Measurements from ENCODE around the gene ATXN10. TPM values are rescaled to one million over a fixed set of nuclear protein-coding genes. Genes with fewer than 3 reads are reported as not detected.

Gene ATXN10
- total and polyA plus RNA-seq, 2 of the 8 experiments (the other 6 are each of a cell fraction or from before 2014, with no cell fraction given): 134 to 210 TPM

- no peak overlapping the region for H2BK15ac ChIP-seq (ENCODE audit: low read length)
- ChIA-PET POLR2A (ENCODE audit: partially characterized antibody) (no interaction called here), CTCF (ENCODE audit: partially characterized antibody) (interaction anchor here (1.8 kb wide), 1 partner anchor 20 kb away, joined by 13 read pairs; no protein-coding TSS in a partner anchor)
- no peak overlapping the region for H3K18ac ChIP-seq (ENCODE audit: extremely low read depth, low read length)
- no peak overlapping the region for H3K4me2 ChIP-seq (ENCODE audit: insufficient read depth in 1 of 2, low read depth in 2 of 2, low read length in 2 of 2)
- TF ChIP-seq POLR2A (IDR thresholded peaks at IDR 0.05; ENCODE audit: control extremely low read depth in 1 of 2, low read depth in 2 of 2, low read length in 2 of 2) (no peak), NANOG (IDR thresholded peaks at IDR 0.05; ENCODE audit: insufficient read depth, low read depth, low read length, poor library complexity, severe bottlenecking) (no peak)
- TF ChIP-seq, protein P1, sequence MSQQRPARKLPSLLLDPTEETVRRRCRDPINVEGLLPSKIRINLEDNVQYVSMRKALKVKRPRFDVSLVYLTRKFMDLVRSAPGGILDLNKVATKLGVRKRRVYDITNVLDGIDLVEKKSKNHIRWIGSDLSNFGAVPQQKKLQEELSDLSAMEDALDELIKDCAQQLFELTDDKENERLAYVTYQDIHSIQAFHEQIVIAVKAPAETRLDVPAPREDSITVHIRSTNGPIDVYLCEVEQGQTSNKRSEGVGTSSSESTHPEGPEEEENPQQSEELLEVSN (IDR thresholded peaks at IDR 0.05): no peak
- no peak overlapping the region for H3K23ac ChIP-seq (ENCODE audit: insufficient read length)
- peaks cover 0 to 17% (median 13%) of the 10 kb centered on the region in 4 experiments; a peak in 6 of 7 replicates for H3K4me1 ChIP-seq (replicated peaks in 1 of 4; ENCODE audit: control insufficient read depth in 3 of 4, insufficient read depth in 4 of 4, low read length in 3 of 4)
- no peak for FAIRE-seq
- no peak overlapping the region for H2AK5ac ChIP-seq (ENCODE audit: low read depth, low read length)
- no peak overlapping the region for H3K14ac ChIP-seq (ENCODE audit: insufficient read length)
- no peak for DNase-seq (ENCODE audit: low read depth in 1 of 2, low spot score in 2 of 2)
- no peak overlapping the region for H3K4ac ChIP-seq (replicated peaks; ENCODE audit: insufficient read length, low read depth, low read length)
- 84% methylated on average over 7 of the region's 8 CpGs; no CpG with 5 or more reads in 1 of the 2 experiments for WGBS, 2 experiments (ENCODE audit: extremely low coverage in 1 of 2, insufficient coverage in 1 of 2, insufficient read length in 1 of 2, insufficient replicate concordance in 2 of 2, low coverage in 1 of 2, low lambda C conversion rate in 2 of 2, missing lambda C conversion rate in 1 of 2)
- H4K8ac ChIP-seq (ENCODE audit: extremely low read depth, insufficient read depth, low read length): no peak overlapping the region
- no peaks in the 10 kb centered on the region; the same call in 1 of the 2 replicates for H3K23me2 ChIP-seq (ENCODE audit: low read depth, low read length)
- no peak overlapping the region for H2BK5ac ChIP-seq (ENCODE audit: low read depth, low read length)
- H3K56ac ChIP-seq (replicated peaks; ENCODE audit: insufficient read length, low read depth, low read length): no peak overlapping the region
- H2BK12ac ChIP-seq (ENCODE audit: low read depth, low read length): no peak overlapping the region
- H3K4me3 ChIP-seq (ENCODE audit: extremely low read depth in 1 of 4, insufficient read depth in 2 of 4, low read depth in 3 of 4, low read length in 4 of 4): no peak overlapping the region
- H4K5ac ChIP-seq (ENCODE audit: insufficient read length, low read depth, low read length): no peak overlapping the region
- H3K27me3 ChIP-seq (replicated peaks in 1 of 4; ENCODE audit: control insufficient read depth in 3 of 4, extremely low read depth in 1 of 4, insufficient read depth in 3 of 4, low read length in 3 of 4): peaks cover 0 to 31% (median 26%) of the 10 kb centered on the region in 4 experiments; a peak in 6 of 7 replicates
- H3K79me1 ChIP-seq (ENCODE audit: low read depth, low read length): no peaks in the 10 kb centered on the region
- no peaks in the 10 kb centered on the region for H3K36me3 ChIP-seq (ENCODE audit: control insufficient read depth in 2 of 4, insufficient read depth in 4 of 4, low read length in 3 of 4)
- no peak overlapping the region for H2BK120ac ChIP-seq (replicated peaks; ENCODE audit: low read depth, low read length)
- H2AFZ ChIP-seq (ENCODE audit: low read length): no peak overlapping the region
- no peaks in the 10 kb centered on the region for H3K9me3 ChIP-seq (ENCODE audit: insufficient read depth in 2 of 2, low read depth in 1 of 2, low read length in 1 of 2)
- H3K27ac ChIP-seq (ENCODE audit: low read depth, low read length): no peak overlapping the region
- H4K20me1 ChIP-seq (replicated peaks in 1 of 2; ENCODE audit: control insufficient read depth in 1 of 2, insufficient read depth in 2 of 2, low read length in 2 of 2): peaks cover 2 to 7% of the 10 kb centered on the region in 2 experiments
- H3K9ac ChIP-seq (replicated peaks in 1 of 4; ENCODE audit: extremely low read depth in 1 of 4, low read depth in 3 of 4, low read length in 3 of 4): no peak overlapping the region
- no peaks in the 10 kb centered on the region for H3K79me2 ChIP-seq (ENCODE audit: control insufficient read depth in 1 of 2, insufficient read depth in 2 of 2, low read length in 2 of 2)
- H4K91ac ChIP-seq (replicated peaks; ENCODE audit: insufficient read length, low read length): no peak overlapping the region
- no peak overlapping the region for H2BK20ac ChIP-seq (ENCODE audit: low read length)
Measured at GRCh38 chr22:45883811-45884170, 212.2 kb downstream of the ATXN10 start.

Measured in H1 (cell line).